Neural cell (in vitro differentiated cells): ENCODE data around the gene SYTL3.

Experiments used
- CTCF ChIP-seq: fragments of 450-650 bp; IDR thresholded peaks from 2 replicates; pipeline ENCODE4 v1.5.1; 2014; ENCODE audit warnings: antibody characterized with exemption, mild to moderate bottlenecking, moderate library complexity; ENCODE audit not compliant: poor library complexity, severe bottlenecking
- EP300 ChIP-seq: fragments of 450-650 bp; conservative IDR thresholded peaks from 2 replicates; pipeline ENCODE4 v1.6.1; 2014; ENCODE audit warnings: antibody characterized with exemption, mild to moderate bottlenecking, moderate library complexity; ENCODE audit not compliant: poor library complexity, severe bottlenecking
- EZH2 ChIP-seq: fragments of 200-600, 300-800 bp; shearing (Covaris generic), sonication (generic); IDR thresholded peaks from 2 replicates; pipeline ENCODE4 v1.6.1; 2014; ENCODE audit warnings: antibody characterized with exemption, low read length, borderline replicate concordance, mild to moderate bottlenecking; ENCODE audit not compliant: insufficient read depth, poor library complexity, severe bottlenecking
- POLR2AphosphoS5 ChIP-seq: IDR thresholded peaks from 2 replicates; pipeline ENCODE4 v1.6.1; 2012
- RAD21 ChIP-seq: fragments of 450-650 bp; conservative IDR thresholded peaks from 2 replicates; pipeline ENCODE4 v1.6.1; 2014; ENCODE audit warnings: antibody characterized with exemption, mild to moderate bottlenecking, moderate library complexity
- SMC3 ChIP-seq: fragments of 450-650 bp; conservative IDR thresholded peaks from 2 replicates; pipeline ENCODE4 v1.6.1; 2014; ENCODE audit warnings: antibody characterized with exemption, mild to moderate bottlenecking, moderate library complexity; ENCODE audit not compliant: poor library complexity
- TAF1 ChIP-seq: IDR thresholded peaks from 2 replicates; pipeline ENCODE4 v1.6.1; 2012; ENCODE audit warnings: low read depth
- TF ChIP-seq, protein P1 (sequence below): IDR thresholded peaks from 2 replicates; pipeline ENCODE4 v1.6.1; 2012; ENCODE audit warnings: borderline replicate concordance

GRCh38 chr6:158631678-158632537 lies 17.9 kb upstream of the SYTL3 start:
- TF ChIP-seq CTCF (no peak), EZH2 (no peak), POLR2AphosphoS5 (no peak), TAF1 (no peak), RAD21 (no peak), EP300 (no peak), SMC3 (no peak)
- TF ChIP-seq, protein P1, sequence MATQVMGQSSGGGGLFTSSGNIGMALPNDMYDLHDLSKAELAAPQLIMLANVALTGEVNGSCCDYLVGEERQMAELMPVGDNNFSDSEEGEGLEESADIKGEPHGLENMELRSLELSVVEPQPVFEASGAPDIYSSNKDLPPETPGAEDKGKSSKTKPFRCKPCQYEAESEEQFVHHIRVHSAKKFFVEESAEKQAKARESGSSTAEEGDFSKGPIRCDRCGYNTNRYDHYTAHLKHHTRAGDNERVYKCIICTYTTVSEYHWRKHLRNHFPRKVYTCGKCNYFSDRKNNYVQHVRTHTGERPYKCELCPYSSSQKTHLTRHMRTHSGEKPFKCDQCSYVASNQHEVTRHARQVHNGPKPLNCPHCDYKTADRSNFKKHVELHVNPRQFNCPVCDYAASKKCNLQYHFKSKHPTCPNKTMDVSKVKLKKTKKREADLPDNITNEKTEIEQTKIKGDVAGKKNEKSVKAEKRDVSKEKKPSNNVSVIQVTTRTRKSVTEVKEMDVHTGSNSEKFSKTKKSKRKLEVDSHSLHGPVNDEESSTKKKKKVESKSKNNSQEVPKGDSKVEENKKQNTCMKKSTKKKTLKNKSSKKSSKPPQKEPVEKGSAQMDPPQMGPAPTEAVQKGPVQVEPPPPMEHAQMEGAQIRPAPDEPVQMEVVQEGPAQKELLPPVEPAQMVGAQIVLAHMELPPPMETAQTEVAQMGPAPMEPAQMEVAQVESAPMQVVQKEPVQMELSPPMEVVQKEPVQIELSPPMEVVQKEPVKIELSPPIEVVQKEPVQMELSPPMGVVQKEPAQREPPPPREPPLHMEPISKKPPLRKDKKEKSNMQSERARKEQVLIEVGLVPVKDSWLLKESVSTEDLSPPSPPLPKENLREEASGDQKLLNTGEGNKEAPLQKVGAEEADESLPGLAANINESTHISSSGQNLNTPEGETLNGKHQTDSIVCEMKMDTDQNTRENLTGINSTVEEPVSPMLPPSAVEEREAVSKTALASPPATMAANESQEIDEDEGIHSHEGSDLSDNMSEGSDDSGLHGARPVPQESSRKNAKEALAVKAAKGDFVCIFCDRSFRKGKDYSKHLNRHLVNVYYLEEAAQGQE = no peak
